Panc1 (cell line): ENCODE data around the gene OGDH. TPM values are rescaled to one million over a fixed set of nuclear protein-coding genes. Genes with fewer than 3 reads are reported as not detected.

Experiments
- ATAC-seq: fragments of 200-7000 bp; cut with Tn5 transposase; 2 replicates; pipeline ENCODE4 v1.9.1; 2020; ENCODE audit warnings: mild to moderate bottlenecking, moderate library complexity
- BruUV-seq: library from RNA; stranded (reverse); fragments of 400-500 nt; replicated peaks from 2 replicates; lab custom pipeline; 2021; lab: Mats Ljungman, UMichigan
- CTCF ChIA-PET: fragments of 300-600 bp; sonication (Branson Sonifier 250); formaldehyde crosslinking; loops from one replicate; lab custom pipeline; 2022; ENCODE audit warnings: antibody characterized with exemption; lab: Charles Lee
- POLR2A ChIA-PET: fragments of 300-600 bp; sonication (Branson Sonifier 250); formaldehyde crosslinking; loops from one replicate; lab custom pipeline; 2022; ENCODE audit warnings: antibody characterized with exemption; lab: Charles Lee
- DNase-seq: peaks from one replicate; pipeline ENCODE4 v3.0.0-alpha.2; 2010; ENCODE audit warnings: low read depth, low spot score
- H3K27ac ChIP-seq: 2 replicates; pipeline ENCODE4 v1.5.1; 2011; ENCODE audit warnings: mild to moderate bottlenecking, low read length, inconsistent platforms
- H3K27me3 ChIP-seq: fragments of 200-500 bp; sonication (Bioruptor generic); 2 replicates; pipeline ENCODE4 v1.6.0; 2014; ENCODE audit warnings: low read length, inconsistent platforms; ENCODE audit not compliant: control insufficient read depth, insufficient read depth
- H3K36me3 ChIP-seq: fragments of 200-500 bp; sonication (Bioruptor generic); 2 replicates; pipeline ENCODE4 v1.5.1; 2014; ENCODE audit warnings: inconsistent platforms, mild to moderate bottlenecking, low read length, moderate library complexity; ENCODE audit not compliant: control insufficient read depth, insufficient read depth
- H3K4me1 ChIP-seq: 2 replicates; pipeline ENCODE4 v1.5.1; 2011; ENCODE audit warnings: inconsistent platforms, mild to moderate bottlenecking, low read length, moderate library complexity; ENCODE audit not compliant: control insufficient read depth, insufficient read depth
- H3K4me3 ChIP-seq, 2 experiments: 2 replicates each; pipeline ENCODE4 v1.5.1; 2011 to 2012; ENCODE audit warnings: low read depth in 2 of 2, low read length in 2 of 2, mild to moderate bottlenecking in 2 of 2, inconsistent platforms in 1 of 2, moderate library complexity in 1 of 2
- H3K9me3 ChIP-seq: fragments of 200-500 bp; sonication (Bioruptor generic); 2 replicates; pipeline ENCODE4 v1.5.1; 2014; ENCODE audit warnings: low read depth, mild to moderate bottlenecking, inconsistent platforms, low read length, moderate library complexity; ENCODE audit not compliant: control insufficient read depth, insufficient read depth
- CTCF ChIP-seq: fragments of 450-650 bp; IDR thresholded peaks from 2 replicates; pipeline ENCODE4 v1.5.1; 2017; ENCODE audit warnings: mild to moderate bottlenecking
- POLR2AphosphoS5 ChIP-seq: IDR thresholded peaks from 2 replicates; pipeline ENCODE4 v1.6.1; 2012; ENCODE audit warnings: mild to moderate bottlenecking, low read depth, low read length, moderate library complexity
- REST ChIP-seq, 2 experiments: IDR thresholded peaks; 2 replicates each; pipeline ENCODE4 v1.6.1; 2011 to 2012; ENCODE audit warnings: low read depth in 2 of 2, control low read depth in 1 of 2, low read length in 1 of 2, mild to moderate bottlenecking in 1 of 2, moderate library complexity in 1 of 2; ENCODE audit not compliant: insufficient read depth in 1 of 2
- SIN3A ChIP-seq: IDR thresholded peaks from 2 replicates; pipeline ENCODE4 v1.6.1; 2012; ENCODE audit warnings: low read depth, mild to moderate bottlenecking, low read length, moderate library complexity, borderline replicate concordance; ENCODE audit not compliant: insufficient read depth
- TCF7L2 ChIP-seq: IDR thresholded peaks from 2 replicates; pipeline ENCODE4 v1.6.1; 2011; ENCODE audit warnings: mild to moderate bottlenecking, low read depth, low read length, inconsistent platforms
- in situ Hi-C: cut with HindIII; loops from 2 replicates; pipeline ENCODE4 v1.10.0; 2016; ENCODE audit warnings: low sequenced_read_pairs, low pct_unique_long_range_greater_than_20kb
- intact Hi-C: fragments of 100-400 bp; cut with micrococcal nuclease; formaldehyde crosslinking; loops from one replicate; pipeline ENCODE4 v1.10.0; 2022; ENCODE audit not compliant: unreplicated experiment
- total RNA-seq: library from RNA; stranded (reverse); gene quantifications from one replicate; pipeline ENCODE4 v1.2.1, GENCODE V29; 2021; ENCODE audit not compliant: unreplicated experiment

OGDH gene
- total RNA-seq, 1 experiment from 2014 or later: 166 TPM

- DNase-seq: no peak
- BruUV-seq: no TSS peak
- Histone ChIP-seq H3K4me1 (no peaks in the 10 kb centered on the region), H3K4me3 (no peak overlapping the region), H3K9me3 (peaks cover 33% of the 10 kb centered on the region), H3K27me3 (no peaks in the 10 kb centered on the region), H3K27ac (no peak overlapping the region), H3K36me3 (peaks cover 4% of the 10 kb centered on the region; the same call in 1 of the 2 replicates)
- in situ Hi-C loops: no loop called here
- intact Hi-C loops: no loop called here
- TF ChIP-seq REST (IDR thresholded peaks at IDR 0.05; ENCODE audit: insufficient read depth in 1 of 2, low read depth in 2 of 2, low read length in 1 of 2) (no peak), TCF7L2 (no peak), POLR2AphosphoS5 (no peak), SIN3A (no peak), CTCF (no peak)
- ChIA-PET POLR2A (no interaction called here), CTCF (no interaction called here)
- no peak for ATAC-seq
Observed at GRCh38 chr7:44661233-44661632, 54.8 kb downstream of the OGDH start.

GRCh38 chr7:44664780-44665461 is 58.5 kb downstream of the OGDH start:
- in situ Hi-C loops: no loop called here
- Histone ChIP-seq H3K36me3 (peaks cover 8% of the 10 kb centered on the region; the same call in 1 of the 2 replicates), H3K27me3 (no peaks in the 10 kb centered on the region), H3K9me3 (peaks cover 13% of the 10 kb centered on the region), H3K27ac (no peak overlapping the region), H3K4me3 (no peak overlapping the region), H3K4me1 (no peaks in the 10 kb centered on the region)
- DNase-seq (no peak), ATAC-seq (no peak)
- no peak for TF ChIP-seq POLR2AphosphoS5
- TF ChIP-seq TCF7L2: no peak
- no peak for TF ChIP-seq REST (IDR thresholded peaks at IDR 0.05; ENCODE audit: insufficient read depth in 1 of 2, low read depth in 2 of 2, low read length in 1 of 2)
- no peak for TF ChIP-seq SIN3A
- no peak for TF ChIP-seq CTCF
- no TSS peak for BruUV-seq
- POLR2A ChIA-PET: no interaction called here
- intact Hi-C loops: no loop called here
- CTCF ChIA-PET: no interaction called here
